PFSK-1 (cell line): Measurements from ENCODE around the gene CDC20B.

Source experiments
- POLR2AphosphoS5 ChIP-seq: IDR thresholded peaks from 2 replicates; pipeline ENCODE4 v1.6.1; 2012; ENCODE audit warnings: low read depth, mild to moderate bottlenecking, control low read depth, low read length, moderate library complexity
- SIN3A ChIP-seq: IDR thresholded peaks from 2 replicates; pipeline ENCODE4 v1.6.1; 2012; ENCODE audit warnings: mild to moderate bottlenecking, low read length, moderate library complexity, borderline replicate concordance; ENCODE audit not compliant: insufficient read depth
- TAF1 ChIP-seq: IDR thresholded peaks from 2 replicates; pipeline ENCODE4 v1.6.1; 2012; ENCODE audit warnings: low read length, control low read depth, borderline replicate concordance; ENCODE audit not compliant: insufficient read depth

GRCh38 chr5:55222092-55222984, 49.4 kb upstream of the CDC20B start:
- TF ChIP-seq POLR2AphosphoS5, result no peak
- no peak for TF ChIP-seq SIN3A
- TF ChIP-seq TAF1, result no peak
